Heart left ventricle (tissue), 16 donors: ENCODE results near the gene TRIM47. TPM values are rescaled to one million over a fixed set of nuclear protein-coding genes. Genes with fewer than 3 reads are reported as not detected.

Experiments used
- ATAC-seq, 4 donors: fragments of 200-7000 bp; cut with Tn5 transposase; one replicate each; pipeline ENCODE4 v1.9.1; 2020 to 2022; ENCODE audit warnings: moderate library complexity in 4 of 4, mild to moderate bottlenecking in 3 of 4, moderate number of reproducible peaks in 1 of 4
- DNase-seq, 5 donors: peaks; one replicate each; pipeline ENCODE4 v3.0.0-alpha.2; 2020
- H3K27ac ChIP-seq, 12 donors: fragments of 200-600 bp; sonication (generic) in 4 of 12; one replicate each; pipeline versions ENCODE4 v1.5.0 to v1.8.0; 2016 to 2022; ENCODE audit warnings: mild to moderate bottlenecking in 2 of 12
- H3K27me3 ChIP-seq, 9 donors: fragments of 200-600 bp; sonication (generic) in 2 of 9; one replicate each; pipeline versions ENCODE4 v1.5.1 to v1.8.0; 2016 to 2022; ENCODE audit warnings: mild to moderate bottlenecking in 3 of 9
- H3K36me3 ChIP-seq, 9 donors: fragments of 200-600 bp; sonication (generic) in 2 of 9; one replicate each; pipeline versions ENCODE4 v1.5.0 to v1.8.0; 2018 to 2022; ENCODE audit warnings: mild to moderate bottlenecking in 2 of 9
- H3K4me1 ChIP-seq, 12 donors: fragments of 200-600 bp; sonication (generic) in 4 of 12; one replicate each; pipeline versions ENCODE4 v1.5.0 to v1.8.0; 2016 to 2022; ENCODE audit warnings: mild to moderate bottlenecking in 3 of 12
- H3K4me3 ChIP-seq, 12 donors: fragments of 200-600 bp; sonication (generic) in 4 of 12; one replicate each; pipeline versions ENCODE4 v1.5.0 to v1.8.0; 2017 to 2022; ENCODE audit warnings: mild to moderate bottlenecking in 9 of 12, moderate library complexity in 4 of 12
- H3K9me3 ChIP-seq, 12 donors: fragments of 200-600 bp; sonication (generic) in 4 of 12; one replicate each; pipeline versions ENCODE4 v1.5.0 to v1.8.0; 2016 to 2022; ENCODE audit warnings: mild to moderate bottlenecking in 1 of 12
- CTCF ChIP-seq, 12 donors: fragments of 200-600 bp; sonication (generic) in 4 of 12; IDR thresholded peaks; one replicate each; pipeline versions ENCODE4 v1.5.0 to v1.8.0; 2018 to 2022; ENCODE audit warnings: antibody characterized with exemption in 12 of 12, mild to moderate bottlenecking in 5 of 12
- POLR2A ChIP-seq, 2 donors: fragments of 450-650 bp; IDR thresholded peaks; one replicate each; pipeline ENCODE4 v1.6.1; 2017; ENCODE audit warnings: antibody characterized with exemption in 2 of 2, mild to moderate bottlenecking in 2 of 2, moderate library complexity in 2 of 2
- WGBS, 4 donors: extraction: QIAGEN DNeasy Blood & Tissue Kit in 2 of 4; methylation state at CpG; one replicate each; pipeline versions ENCODE4 v1.1.5 to v1.1.7; 2013 to 2018; 5-methylcytosine and 5-hydroxymethylcytosine counted together
- intact Hi-C, 10 donors: fragments of 100-400 bp; cut with DNase I; formaldehyde crosslinking; loops; one replicate each; pipeline versions ENCODE4 v1.11.1 to v1.14.2; 2022
- polyA plus RNA-seq, 2 donors: library from polyadenylated mRNA; stranded (reverse); fragments of 200-250 nt; gene quantifications; one replicate each; pipeline ENCODE4 v1.2.3, GENCODE V29; 2013
- total RNA-seq, 9 donors: library from RNA; depleted of rRNA in 2 of 9; stranded (reverse); fragments of >200 nt in 2 of 9; fragmentation: NEBNext Ultra II Directional in 3 of 9; extraction: Animal tissue kit (Norgen Biotek cat#: 25700) in 3 of 9; gene quantifications; one replicate each; pipeline versions ENCODE4 v1.1.0 to v1.2.4, GENCODE V29; 2016 to 2023
- donor health status: ischemic (EF 13 %, LVEDD 7.1; RV severe dilation, severe dysfunction).
- donor health status: healthy with polysubstance abuse.
- donor health status: DM: no; HTN: yes; CAD: no.
- donor health status: DM: no; HTN: no; CAD: no.
- donor health status: ischemic (EF 25% LVEDD 6.9; RV normal size, moderate dysfunction).
- donor health status: ischemic (EF 25% LVEDD 5.7; RV mildly dilated, moderate dysfunction).
- donor health status: healthy.
- donor health status: DM: yes; HTN: yes; CAD: no.
- donor health status: ischemic (EF 35%, LVEDD 5.7; RV mildly dilated, moderate dysfunction).
- donor health status: nonischemic (EF 11% LVEDD 7.7; RV severe dilation, severe dysfunction).
- donor health status: DM: yes; HTN: yes; CAD: no.
- donor health status: PGD.
- donor health status: ischemic (EF 29% LVEDD 5.4; RV normal size, mild dysfunction).
- donor health status: nonischemic (EF 23%, LVEDD 6.1; RV moderate dilation, normal function).

TRIM47 gene
- total and polyA plus RNA-seq, 11 donors: 20.1 to 53.4 (median 23.3) TPM

GRCh38 chr17:75846692-75847613 is 31.4 kb downstream of the TRIM47 start:
- TF ChIP-seq CTCF (IDR thresholded peaks at IDR 0.05): no peak
- TF ChIP-seq POLR2A (IDR thresholded peaks at IDR 0.05): no peak
- H3K9me3 ChIP-seq: no peaks in the 10 kb centered on the region
- peak overlapping the region in 11 of 12 donors; percentile 56 to 99 (median 88) for H3K27ac ChIP-seq
- WGBS, 4 donors: 79 to 85% (median 84%) methylated on average over 17 to 34 of the region's 34 CpGs
- DNase-seq (no peak), ATAC-seq (no peak)
- peaks cover 36 to 90% (median 75%) of the 10 kb centered on the region in 12 donors for H3K4me1 ChIP-seq
- peaks cover 3 to 71% (median 65%) of the 10 kb centered on the region in 9 donors for H3K36me3 ChIP-seq
- no peak overlapping the region for H3K4me3 ChIP-seq
- H3K27me3 ChIP-seq: no peaks in the 10 kb centered on the region
- intact Hi-C loops: loop anchor here in 3 of 10 donors (5.0 to 10.0 kb wide), 2 partner anchors 48 to 70 kb away; partner anchors contain the start of gene TRIM65 (in 1 of the 3)

- no peaks in the 10 kb centered on the region for H3K27me3 ChIP-seq
- peak overlapping the region; percentile 56 to 99 (median 84) for H3K27ac ChIP-seq
- H3K4me1 ChIP-seq: peaks cover 36 to 82% (median 67%) of the 10 kb centered on the region in 12 donors
- 58 to 65% (median 63%) methylated on average over 22 of the region's 22 CpGs for WGBS, 4 donors
- H3K36me3 ChIP-seq: peaks cover 3 to 62% (median 56%) of the 10 kb centered on the region in 9 donors
- ATAC-seq (peak in 2 of 4 donors; percentile 1 to 6), DNase-seq (peak in 1 of 5 donors; percentile 53)
- no peak overlapping the region for H3K4me3 ChIP-seq
- intact Hi-C loops: loop anchor here in 4 of 10 donors (1.0 to 10.0 kb wide), 3 partner anchors 30 to 69 kb away; partner anchors contain the start of gene TRIM65 (in 1 of the 4)
- no peaks in the 10 kb centered on the region for H3K9me3 ChIP-seq
- TF ChIP-seq POLR2A (IDR thresholded peaks at IDR 0.05) (no peak), CTCF (IDR thresholded peaks at IDR 0.05) (no peak)
Measured at GRCh38 chr17:75845933-75846691, 32.3 kb downstream of the TRIM47 start.

DNA sequence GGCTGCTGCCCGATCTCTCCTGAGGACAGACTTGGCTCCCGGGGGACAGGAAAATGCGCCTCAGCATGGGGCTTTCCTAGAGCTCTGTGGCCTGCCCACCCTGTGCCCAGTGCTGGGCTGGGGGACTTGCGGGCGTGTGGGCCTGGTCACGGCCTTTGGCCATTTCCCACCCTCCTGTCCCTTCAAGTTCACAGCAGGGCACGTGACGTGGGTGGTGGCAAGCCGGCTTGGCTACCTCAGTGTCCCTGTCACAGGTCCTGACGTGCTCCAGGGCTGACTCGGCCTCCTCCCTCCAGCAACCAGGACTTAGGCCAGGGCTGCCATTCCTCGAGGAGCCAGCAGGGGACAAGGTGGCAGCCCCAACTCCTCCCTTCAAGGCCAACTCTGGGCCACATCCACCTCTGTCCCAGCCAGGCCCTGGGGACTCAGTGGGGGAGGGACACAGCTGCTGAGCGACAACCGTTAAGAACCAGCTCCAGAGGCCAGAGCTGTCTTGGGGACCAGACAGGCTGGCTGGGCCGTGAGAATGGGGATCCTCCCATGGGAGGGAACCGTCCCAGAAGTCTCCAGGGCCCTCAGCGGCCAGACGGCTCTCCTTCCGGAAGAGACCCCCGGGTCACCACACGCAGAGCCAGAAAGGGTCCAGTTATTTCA is 33.2 kb downstream of the TRIM47 start:
- WGBS, 4 donors: 21 to 32% (median 28%) methylated on average over 16 to 21 of the region's 21 CpGs
- DNase-seq (peak; percentile 86 to 92 (median 90)), ATAC-seq (peak; percentile 80 to 81 (median 80))
- TF ChIP-seq CTCF (IDR thresholded peaks at IDR 0.05): peak; percentile 64 to 88 (median 80)
- TF ChIP-seq POLR2A (IDR thresholded peaks at IDR 0.05): peak in 1 of 2 donors; percentile 46
- Histone ChIP-seq H3K9me3 (no peaks in the 10 kb centered on the region), H3K27ac (peak overlapping the region; percentile 56 to 99 (median 84)), H3K27me3 (no peaks in the 10 kb centered on the region), H3K36me3 (peaks cover 3 to 59% (median 47%) of the 10 kb centered on the region in 9 donors), H3K4me3 (peak overlapping the region in 3 of 12 donors; percentile 6 to 69 (median 12)), H3K4me1 (peaks cover 36 to 73% (median 58%) of the 10 kb centered on the region in 12 donors)
- intact Hi-C loops: loop anchor here in 4 of 10 donors (1.0 to 10.0 kb wide), 3 partner anchors 31 to 68 kb away; partner anchors contain the start of gene TRIM65 (in 1 of the 4)
